Measurements from ENCODE around the gene KRTAP10-2.
"Not testable (repeated sequence)": the region's sequence is repeated elsewhere in the genome, so short reads cannot be mapped to it uniquely, and the experiment has no call there.

The KRTAP10-2 gene

GRCh38 chr21:44581158-44581557 lies 29.9 kb upstream of the KRTAP10-2 start:
- H3K27me3 ChIP-seq (ENCODE audit: insufficient read depth, poor library complexity, severe bottlenecking): peaks cover 7% of the 10 kb centered on the region
- no peak for TF ChIP-seq CTCF (IDR thresholded peaks at IDR 0.05; ENCODE audit: poor library complexity, severe bottlenecking)
- DNase-seq (ENCODE audit: low spot score): no peak
- H3K27ac ChIP-seq (ENCODE audit: poor library complexity, severe bottlenecking): no peak overlapping the region
- H3K9me3 ChIP-seq (ENCODE audit: severe bottlenecking): peaks cover 10% of the 10 kb centered on the region
- no peak overlapping the region for H3K4me3 ChIP-seq (ENCODE audit: severe bottlenecking)
- H3K4me1 ChIP-seq (ENCODE audit: insufficient read depth, poor library complexity, severe bottlenecking): no peaks in the 10 kb centered on the region
- no peak for ATAC-seq (ENCODE audit: low read depth)
- no peaks in the 10 kb centered on the region for H3K36me3 ChIP-seq (ENCODE audit: low read depth)

- not testable (repeated sequence) for H3K36me3 ChIP-seq (ENCODE audit: low read depth); H3K4me1 ChIP-seq (ENCODE audit: insufficient read depth, poor library complexity, severe bottlenecking); H3K27ac ChIP-seq (ENCODE audit: poor library complexity, severe bottlenecking); ATAC-seq (ENCODE audit: low read depth); DNase-seq (ENCODE audit: low spot score); H3K27me3 ChIP-seq (ENCODE audit: insufficient read depth, poor library complexity, severe bottlenecking); H3K4me3 ChIP-seq (ENCODE audit: severe bottlenecking)
- H3K9me3 ChIP-seq (ENCODE audit: severe bottlenecking): peaks cover 10% of the 10 kb centered on the region
Measured at GRCh38 chr21:44580231-44580821, 29.0 kb upstream of the KRTAP10-2 start, which contains the start of gene KRTAP10-5. KRTAP10-5 (minus strand) TSS chr21:44580604; CDS start chr21:44580578, 26 bp downstream.

GRCh38 chr21:44579833-44580144 lies 28.5 kb upstream of the KRTAP10-2 start:
- Histone ChIP-seq H3K27me3 (ENCODE audit: insufficient read depth, poor library complexity, severe bottlenecking) (peaks cover under 1% of the 10 kb centered on the region), H3K4me1 (ENCODE audit: insufficient read depth, poor library complexity, severe bottlenecking) (no peaks in the 10 kb centered on the region), H3K36me3 (ENCODE audit: low read depth) (no peaks in the 10 kb centered on the region), H3K9me3 (ENCODE audit: severe bottlenecking) (peaks cover 10% of the 10 kb centered on the region), H3K27ac (ENCODE audit: poor library complexity, severe bottlenecking) (no peak overlapping the region), H3K4me3 (ENCODE audit: severe bottlenecking) (no peak overlapping the region)
- DNase-seq (ENCODE audit: low spot score): no peak
- TF ChIP-seq CTCF (IDR thresholded peaks at IDR 0.05; ENCODE audit: poor library complexity, severe bottlenecking): no peak
- ATAC-seq (ENCODE audit: low read depth): no peak

- ATAC-seq (ENCODE audit: low read depth) (no peak), DNase-seq (ENCODE audit: low spot score) (no peak)
- no peaks in the 10 kb centered on the region for H3K4me1 ChIP-seq (ENCODE audit: insufficient read depth, poor library complexity, severe bottlenecking)
- H3K36me3 ChIP-seq (ENCODE audit: low read depth): no peaks in the 10 kb centered on the region
- no peak for TF ChIP-seq CTCF (IDR thresholded peaks at IDR 0.05; ENCODE audit: poor library complexity, severe bottlenecking)
- no peak overlapping the region for H3K4me3 ChIP-seq (ENCODE audit: severe bottlenecking)
- H3K9me3 ChIP-seq (ENCODE audit: severe bottlenecking): peaks cover 10% of the 10 kb centered on the region
- H3K27ac ChIP-seq (ENCODE audit: poor library complexity, severe bottlenecking): no peak overlapping the region
- H3K27me3 ChIP-seq (ENCODE audit: insufficient read depth, poor library complexity, severe bottlenecking): no peaks in the 10 kb centered on the region
Measured at GRCh38 chr21:44579056-44579832, 27.9 kb upstream of the KRTAP10-2 start.

- Histone ChIP-seq H3K9me3 (ENCODE audit: severe bottlenecking) (peaks cover 10% of the 10 kb centered on the region), H3K27ac (ENCODE audit: poor library complexity, severe bottlenecking) (no peak overlapping the region), H3K36me3 (ENCODE audit: low read depth) (no peaks in the 10 kb centered on the region), H3K4me1 (ENCODE audit: insufficient read depth, poor library complexity, severe bottlenecking) (no peaks in the 10 kb centered on the region), H3K27me3 (ENCODE audit: insufficient read depth, poor library complexity, severe bottlenecking) (no peaks in the 10 kb centered on the region), H3K4me3 (ENCODE audit: severe bottlenecking) (no peak overlapping the region)
- no peak for DNase-seq (ENCODE audit: low spot score)
- TF ChIP-seq CTCF (IDR thresholded peaks at IDR 0.05; ENCODE audit: poor library complexity, severe bottlenecking): no peak
- ATAC-seq (ENCODE audit: low read depth): no peak
Measured at GRCh38 chr21:44578371-44579055, 27.2 kb upstream of the KRTAP10-2 start.

Measured in RWPE2 (cell line).